Activated naive CD8-positive, alpha-beta T cell (primary cell): ENCODE measurements around the gene SFSWAP.
"Not testable (repeated sequence)": the region's sequence is repeated elsewhere in the genome, so short reads cannot be mapped to it uniquely, and the experiment has no call there.

Source experiments
- H3K27ac Mint-ChIP-seq: one replicate; pipeline ENCODE4 v1.8.0; 2021; ENCODE audit warnings: mixed read lengths
- H3K27me3 Mint-ChIP-seq: one replicate; pipeline ENCODE4 v1.8.0; 2021; ENCODE audit warnings: mixed read lengths
- H3K36me3 Mint-ChIP-seq: one replicate; pipeline ENCODE4 v1.8.0; 2021; ENCODE audit warnings: mixed read lengths
- H3K4me1 Mint-ChIP-seq: one replicate; pipeline ENCODE4 v1.8.0; 2021; ENCODE audit warnings: low read depth, mixed read lengths
- H3K4me3 Mint-ChIP-seq: one replicate; pipeline ENCODE4 v1.8.0; 2021; ENCODE audit warnings: mild to moderate bottlenecking, mixed read lengths
- H3K9me3 Mint-ChIP-seq: one replicate; pipeline ENCODE4 v1.8.0; 2021; ENCODE audit warnings: low read depth, mixed read lengths

SFSWAP gene

DNA sequence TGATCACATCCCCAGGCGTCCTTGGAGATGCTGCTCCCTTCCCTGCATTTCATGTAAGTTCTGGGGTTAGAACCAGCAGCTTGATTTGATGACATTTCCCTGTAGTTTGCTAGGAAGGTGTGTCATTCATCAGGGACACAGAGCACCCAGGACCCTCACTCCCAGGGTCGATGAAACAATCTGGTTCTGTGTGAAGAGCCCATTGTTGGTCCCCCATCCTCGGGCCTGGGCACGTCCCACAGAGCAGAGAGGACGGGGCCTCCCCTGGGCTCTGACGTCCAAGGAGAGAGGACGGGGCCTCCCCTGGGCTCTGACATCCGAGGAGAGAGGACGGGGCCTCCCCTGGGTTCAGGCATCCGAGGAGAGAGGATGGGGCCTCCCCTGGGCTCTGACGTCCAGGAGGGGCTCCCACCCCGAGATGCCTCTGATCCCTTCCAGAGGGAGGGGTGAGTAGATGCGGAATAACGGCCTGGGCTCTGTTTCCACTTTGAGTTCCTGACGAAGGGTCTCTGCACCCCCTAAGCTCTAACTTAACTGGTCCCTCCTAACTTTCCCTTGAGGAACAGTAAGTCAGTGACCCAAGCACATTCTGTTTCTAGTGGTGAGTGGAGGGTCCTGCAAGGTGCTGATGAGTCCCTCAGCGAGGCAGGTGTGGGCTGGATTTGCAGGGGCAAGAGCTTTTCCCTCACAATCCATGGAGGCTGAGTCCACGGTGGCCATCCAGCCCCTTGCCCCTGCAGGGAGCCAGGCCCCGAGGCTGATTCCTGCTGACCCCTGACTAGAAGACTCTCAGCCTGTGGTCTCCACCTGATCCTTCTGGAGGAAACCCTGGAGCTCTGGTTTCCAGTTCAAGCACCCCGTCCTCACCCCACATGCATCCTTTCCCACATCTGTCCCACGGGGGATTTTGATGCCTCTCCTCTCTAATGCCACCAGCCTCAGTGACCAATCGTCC is 35.5 kb upstream of the SFSWAP start:
- no peak overlapping the region for H3K27ac Mint-ChIP-seq
- no peaks in the 10 kb centered on the region for H3K9me3 Mint-ChIP-seq
- no peaks in the 10 kb centered on the region for H3K4me1 Mint-ChIP-seq
- no peak overlapping the region for H3K4me3 Mint-ChIP-seq
- H3K27me3 Mint-ChIP-seq = peaks cover 2% of the 10 kb centered on the region
- H3K36me3 Mint-ChIP-seq = no peaks in the 10 kb centered on the region

DNA sequence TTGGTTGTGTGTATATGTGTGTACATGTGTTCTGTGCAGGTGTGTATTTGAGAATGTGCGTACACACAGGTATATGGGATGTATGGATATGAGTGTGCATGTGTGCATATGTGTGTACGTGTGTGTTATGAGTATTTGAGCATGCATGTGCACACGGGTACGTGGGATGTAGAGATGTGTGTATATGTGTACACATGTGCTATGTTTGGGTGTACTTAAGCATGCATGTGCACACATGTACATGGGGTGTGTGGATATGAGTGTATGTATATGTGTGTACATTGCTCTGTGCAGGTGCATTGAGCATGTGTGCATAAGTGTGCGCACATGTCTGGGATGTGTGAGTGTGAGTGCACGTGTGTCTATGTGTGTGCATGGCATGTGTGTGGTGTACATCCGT is 34.3 kb upstream of the SFSWAP start:
- no peaks in the 10 kb centered on the region for H3K4me1 Mint-ChIP-seq
- no peak overlapping the region for H3K4me3 Mint-ChIP-seq
- no peaks in the 10 kb centered on the region for H3K27me3 Mint-ChIP-seq
- H3K36me3 Mint-ChIP-seq = no peaks in the 10 kb centered on the region
- H3K9me3 Mint-ChIP-seq = no peaks in the 10 kb centered on the region
- H3K27ac Mint-ChIP-seq = no peak overlapping the region

DNA sequence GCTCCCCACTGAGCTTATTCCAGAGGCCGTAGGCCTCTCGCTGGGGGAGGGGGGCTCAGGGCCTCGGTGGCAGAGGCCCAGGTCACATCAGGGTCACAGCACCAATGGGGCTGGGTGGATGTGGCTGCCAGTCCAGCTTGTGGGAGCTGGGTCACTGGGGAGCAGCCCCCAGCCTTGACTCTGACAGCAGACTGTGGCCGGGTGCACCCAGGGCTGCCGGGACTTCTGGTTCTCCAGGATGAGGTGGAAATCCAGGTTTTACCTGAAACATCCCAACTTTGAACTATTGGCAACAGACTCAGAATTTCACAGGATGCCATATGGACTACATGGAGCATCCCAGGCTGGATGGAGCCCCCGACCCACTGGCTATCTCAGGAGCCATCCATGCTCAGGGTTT is 33.8 kb upstream of the SFSWAP start:
- H3K9me3 Mint-ChIP-seq, H3K36me3 Mint-ChIP-seq, H3K4me1 Mint-ChIP-seq, H3K27me3 Mint-ChIP-seq, H3K4me3 Mint-ChIP-seq, H3K27ac Mint-ChIP-seq: not testable (repeated sequence)

DNA sequence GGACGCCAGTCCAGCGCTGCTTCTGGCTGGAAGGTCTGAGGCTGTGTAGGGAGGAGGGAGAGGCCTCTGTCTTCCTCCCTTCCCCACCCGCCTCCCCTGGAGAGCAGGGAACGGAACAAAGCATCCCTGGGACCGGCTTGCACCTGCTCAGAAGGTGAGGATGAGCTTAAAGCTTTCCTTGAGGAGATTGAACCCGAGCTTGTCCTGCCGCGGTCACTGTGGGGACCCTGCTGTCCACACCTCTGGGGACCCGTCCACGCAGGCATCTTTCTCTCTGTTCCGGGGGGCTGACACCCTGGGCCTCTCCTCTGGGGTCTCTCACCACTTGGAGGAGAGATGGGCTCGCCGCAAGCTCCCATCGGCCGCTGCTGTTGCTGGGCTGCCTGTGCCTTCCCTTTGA is 33.2 kb upstream of the SFSWAP start:
- H3K27ac Mint-ChIP-seq = no peak overlapping the region
- no peaks in the 10 kb centered on the region for H3K4me1 Mint-ChIP-seq
- H3K4me3 Mint-ChIP-seq = no peak overlapping the region
- no peaks in the 10 kb centered on the region for H3K27me3 Mint-ChIP-seq
- H3K9me3 Mint-ChIP-seq = no peaks in the 10 kb centered on the region
- no peaks in the 10 kb centered on the region for H3K36me3 Mint-ChIP-seq

DNA sequence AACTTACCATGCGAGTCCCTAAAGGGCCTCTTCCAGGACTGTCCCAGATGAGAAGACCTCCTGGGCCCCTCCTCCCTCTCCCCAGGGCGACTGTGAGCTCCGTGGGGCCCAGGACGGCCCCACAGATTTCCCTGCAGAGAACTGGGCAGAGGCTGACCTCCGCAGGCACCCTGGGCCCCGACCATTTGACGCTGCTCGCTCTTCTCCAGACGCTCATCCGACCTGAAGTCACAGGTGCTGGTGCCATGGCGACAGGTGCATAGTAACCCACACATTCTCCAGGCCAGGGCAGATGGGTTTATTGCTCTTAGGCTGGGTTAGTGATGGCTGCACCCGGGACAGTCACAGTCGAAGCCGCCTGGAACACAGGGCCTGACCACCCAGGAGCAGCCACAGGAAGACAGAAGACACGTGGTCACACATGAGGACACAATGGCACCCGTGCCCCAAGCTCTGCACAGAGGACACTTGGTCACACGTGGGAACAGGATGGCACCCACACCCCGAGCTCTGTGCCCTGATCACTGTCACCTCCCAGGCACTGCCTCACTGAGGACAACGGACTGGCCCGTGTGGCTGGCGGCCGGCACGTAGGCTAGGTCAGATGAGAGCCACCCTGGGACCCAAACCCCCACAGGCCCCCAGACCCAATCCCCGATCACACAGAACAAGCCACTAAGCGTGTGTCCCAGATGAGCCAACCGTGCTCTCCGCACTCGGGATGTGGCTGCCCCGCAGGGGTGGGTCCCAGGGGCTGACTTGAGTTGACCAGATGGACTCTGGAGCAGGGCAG is 32.3 kb upstream of the SFSWAP start:
- not testable (repeated sequence) for H3K4me1 Mint-ChIP-seq, H3K9me3 Mint-ChIP-seq, H3K4me3 Mint-ChIP-seq, H3K36me3 Mint-ChIP-seq, H3K27me3 Mint-ChIP-seq, H3K27ac Mint-ChIP-seq

DNA sequence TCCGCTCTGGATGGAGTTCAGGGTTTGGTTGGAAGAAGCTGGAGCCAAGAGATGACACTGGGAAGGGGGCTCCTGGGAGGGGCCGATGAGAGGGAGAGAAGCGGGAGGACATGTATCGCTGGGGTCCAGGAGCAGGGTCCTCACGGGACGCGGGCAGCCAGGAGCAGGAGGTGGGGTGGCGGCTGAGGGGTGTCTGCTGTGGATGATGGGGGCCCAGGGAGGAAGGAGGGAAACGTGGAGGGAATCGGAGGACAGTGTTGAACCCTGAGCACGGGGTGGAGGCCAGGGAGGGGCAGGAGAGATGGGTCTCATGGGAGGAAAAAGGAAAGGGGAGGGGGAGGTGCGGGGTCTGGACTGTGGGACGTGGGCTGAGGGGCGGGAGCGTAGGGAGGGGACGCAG is 31.7 kb upstream of the SFSWAP start:
- not testable (repeated sequence) for H3K36me3 Mint-ChIP-seq, H3K27me3 Mint-ChIP-seq, H3K27ac Mint-ChIP-seq, H3K4me3 Mint-ChIP-seq, H3K9me3 Mint-ChIP-seq, H3K4me1 Mint-ChIP-seq

DNA sequence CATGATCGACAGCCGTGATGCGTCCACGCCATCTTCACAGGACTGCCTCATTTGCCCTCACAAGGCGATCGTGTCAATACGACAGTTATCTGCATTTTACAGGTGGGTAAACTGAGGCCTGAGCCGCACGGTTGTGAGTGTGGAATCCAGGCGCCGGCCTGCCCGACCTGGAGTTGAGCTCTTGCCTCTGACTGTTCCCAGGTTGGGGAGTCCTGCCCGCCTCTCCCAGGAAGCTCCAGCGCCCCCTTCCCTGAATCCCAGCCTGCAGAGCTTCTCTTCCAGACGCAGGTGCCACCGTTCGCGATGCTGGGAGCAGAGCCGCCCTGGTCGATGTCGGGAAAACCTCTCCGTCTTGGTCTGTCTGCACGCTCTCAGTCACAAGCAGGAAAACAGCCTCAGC is 31.1 kb upstream of the SFSWAP start:
- H3K27ac Mint-ChIP-seq, H3K36me3 Mint-ChIP-seq, H3K4me1 Mint-ChIP-seq, H3K9me3 Mint-ChIP-seq, H3K4me3 Mint-ChIP-seq, H3K27me3 Mint-ChIP-seq: not testable (repeated sequence)

DNA sequence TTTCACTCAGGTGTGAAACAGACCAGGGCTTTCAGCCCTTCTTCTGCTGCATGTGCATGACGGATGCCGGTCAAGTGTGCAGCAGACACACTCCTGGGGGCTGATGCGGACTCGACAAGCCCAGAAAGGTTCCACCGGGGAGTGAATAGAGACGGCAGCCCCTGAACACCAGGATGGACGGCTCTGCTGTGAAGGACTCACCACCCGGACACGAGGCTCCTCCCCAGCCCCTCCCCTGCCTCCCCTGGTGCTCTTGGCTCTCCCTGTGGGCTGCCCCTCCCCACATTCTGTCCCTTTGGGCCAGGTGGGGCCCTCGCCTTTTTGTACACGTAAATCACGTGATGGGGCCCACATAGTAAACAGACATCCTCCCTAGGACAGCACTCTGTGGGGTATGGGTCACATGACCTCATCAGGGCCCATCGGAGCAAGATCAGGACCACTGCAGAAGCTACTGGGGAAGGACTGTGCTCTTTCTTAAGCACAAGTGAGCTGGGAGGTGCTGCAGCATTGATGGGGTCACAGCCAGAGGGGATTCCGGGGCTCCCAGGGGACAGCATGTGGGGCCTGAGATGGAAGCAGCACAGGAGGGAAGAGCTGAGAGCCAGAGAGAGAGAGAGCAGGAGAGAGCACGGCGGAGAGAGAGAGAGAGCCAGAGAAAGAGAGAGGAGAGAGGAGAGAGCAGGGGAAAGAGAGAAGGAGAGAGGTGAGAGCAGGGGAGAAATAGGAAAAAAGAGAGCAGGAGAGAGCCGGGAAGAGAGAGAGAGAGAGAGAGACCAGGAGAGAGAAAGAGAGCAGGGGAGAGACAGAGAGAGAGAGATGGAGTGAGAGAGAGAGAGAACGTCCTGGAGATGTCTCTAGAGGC is 30.3 kb upstream of the SFSWAP start:
- not testable (repeated sequence) for H3K4me1 Mint-ChIP-seq, H3K27me3 Mint-ChIP-seq, H3K27ac Mint-ChIP-seq, H3K36me3 Mint-ChIP-seq, H3K4me3 Mint-ChIP-seq, H3K9me3 Mint-ChIP-seq

DNA sequence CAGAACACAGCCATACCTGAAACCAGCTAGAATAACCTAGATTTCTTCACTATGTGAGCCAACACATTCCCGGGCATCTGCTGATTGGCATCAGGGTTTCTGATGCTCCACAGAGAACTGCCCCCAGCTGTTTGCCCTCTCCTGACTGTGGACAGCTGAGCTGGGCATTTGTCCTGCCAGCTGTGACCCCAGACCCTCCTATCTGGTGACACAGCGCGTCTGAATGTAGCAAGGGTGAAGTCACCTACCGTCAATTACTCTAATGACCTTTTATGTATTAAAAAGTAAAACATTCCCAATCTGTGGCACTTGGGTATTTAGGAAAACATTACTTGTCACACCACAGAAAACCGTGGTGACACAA is 29.7 kb upstream of the SFSWAP start:
- Mint-ChIP-seq H3K27me3 (no peaks in the 10 kb centered on the region), H3K9me3 (no peaks in the 10 kb centered on the region), H3K4me3 (no peak overlapping the region), H3K36me3 (no peaks in the 10 kb centered on the region), H3K4me1 (no peaks in the 10 kb centered on the region), H3K27ac (no peak overlapping the region)

DNA sequence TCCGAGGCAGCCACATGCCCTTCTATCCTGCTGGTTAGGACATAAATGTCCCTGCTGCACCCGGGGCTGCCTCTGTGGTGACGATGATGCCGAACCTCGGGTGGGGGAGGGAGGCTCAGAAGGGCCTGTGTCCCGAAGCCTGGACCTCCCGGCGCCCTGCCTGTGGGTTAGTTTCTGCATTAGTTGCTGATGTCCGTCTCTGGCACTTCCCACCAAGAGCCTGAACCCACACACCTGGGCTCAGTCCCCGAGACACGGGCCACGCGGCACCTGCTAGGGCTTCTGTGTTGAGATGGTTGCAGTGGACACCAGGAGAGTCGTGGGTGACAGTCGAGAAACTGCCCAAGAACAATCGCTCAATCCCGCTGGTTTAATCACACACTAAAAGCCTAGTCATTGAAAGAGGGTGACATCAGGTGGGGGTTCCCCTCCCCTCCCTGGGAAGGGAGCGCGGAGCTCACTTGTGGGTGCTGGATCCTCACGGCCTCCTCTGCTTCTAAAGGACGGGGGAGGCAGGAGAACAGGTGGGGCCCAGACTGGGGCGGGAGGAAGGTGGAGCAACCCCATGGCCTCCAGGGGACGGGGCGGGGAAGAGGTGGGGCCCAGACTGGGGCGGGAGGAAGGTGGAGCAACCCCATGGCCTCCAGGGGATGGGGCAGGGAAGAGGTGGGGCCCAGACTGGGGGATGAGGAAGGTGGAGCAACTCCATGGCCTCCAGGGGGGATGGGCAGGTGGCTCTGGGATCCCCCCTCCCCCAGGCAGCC is 29.0 kb upstream of the SFSWAP start:
- H3K36me3 Mint-ChIP-seq, H3K9me3 Mint-ChIP-seq, H3K4me3 Mint-ChIP-seq, H3K4me1 Mint-ChIP-seq, H3K27me3 Mint-ChIP-seq, H3K27ac Mint-ChIP-seq: not testable (repeated sequence)

DNA sequence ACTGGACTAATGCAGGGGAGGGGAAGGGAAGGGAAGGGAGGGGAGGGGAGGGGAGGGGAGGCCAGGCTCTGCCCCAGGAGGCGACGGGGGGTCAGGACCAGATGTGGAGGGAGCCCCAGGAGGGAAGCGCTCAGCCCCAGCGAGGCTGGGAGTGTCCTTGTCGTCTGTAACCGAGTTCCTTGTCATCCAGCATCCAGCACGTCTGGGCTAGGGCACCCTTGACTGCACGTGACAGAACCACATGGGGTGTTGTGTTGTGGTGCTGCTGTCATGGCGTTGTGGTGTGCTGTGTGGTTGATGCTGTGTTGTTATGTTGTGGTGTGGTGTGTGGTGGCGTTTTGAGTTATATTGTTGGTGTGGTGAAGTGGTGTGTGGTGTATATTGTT is 28.4 kb upstream of the SFSWAP start:
- Mint-ChIP-seq H3K27me3 (no peaks in the 10 kb centered on the region), H3K27ac (no peak overlapping the region), H3K9me3 (no peaks in the 10 kb centered on the region), H3K4me3 (no peak overlapping the region), H3K36me3 (no peaks in the 10 kb centered on the region), H3K4me1 (no peaks in the 10 kb centered on the region)

DNA sequence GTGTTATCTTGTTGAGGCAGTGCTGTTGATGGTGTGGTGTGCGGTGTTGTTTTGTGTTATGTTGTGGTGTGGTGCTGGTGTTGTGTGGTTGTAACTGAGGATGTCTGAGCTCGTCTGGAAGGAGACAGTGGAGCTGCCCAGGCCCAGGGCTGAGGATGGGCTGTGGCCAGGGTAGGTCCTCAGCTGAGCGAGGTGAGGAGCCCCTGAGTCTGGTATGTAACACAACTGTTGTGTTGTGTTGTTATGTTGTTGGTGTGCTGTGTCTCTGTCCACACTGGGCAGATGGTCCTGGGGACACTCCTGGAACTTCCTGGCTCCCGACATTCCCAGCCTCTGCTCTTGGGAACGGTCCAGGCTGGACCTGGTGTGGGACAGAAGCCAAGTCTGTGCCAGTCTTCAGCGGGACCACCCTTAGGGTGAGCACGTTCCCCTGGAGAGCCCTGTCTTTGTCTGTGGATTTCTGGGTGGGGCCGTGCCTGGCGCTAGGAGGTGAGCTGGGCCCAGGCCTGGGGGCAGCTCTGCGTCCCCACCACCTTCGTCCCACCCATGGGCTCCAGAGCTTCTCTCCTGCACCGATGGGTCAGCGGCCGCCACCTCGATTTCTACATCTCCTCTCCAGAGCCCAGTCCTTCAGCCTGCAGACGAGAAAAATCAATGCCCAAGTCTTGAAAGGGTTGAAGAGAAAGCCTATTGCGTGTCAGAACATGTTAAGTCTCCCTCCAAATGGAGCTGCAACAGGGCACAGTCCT is 27.4 kb upstream of the SFSWAP start:
- Mint-ChIP-seq H3K9me3 (no peaks in the 10 kb centered on the region), H3K4me3 (no peak overlapping the region), H3K4me1 (no peaks in the 10 kb centered on the region), H3K27me3 (no peaks in the 10 kb centered on the region), H3K36me3 (no peaks in the 10 kb centered on the region), H3K27ac (no peak overlapping the region)

DNA sequence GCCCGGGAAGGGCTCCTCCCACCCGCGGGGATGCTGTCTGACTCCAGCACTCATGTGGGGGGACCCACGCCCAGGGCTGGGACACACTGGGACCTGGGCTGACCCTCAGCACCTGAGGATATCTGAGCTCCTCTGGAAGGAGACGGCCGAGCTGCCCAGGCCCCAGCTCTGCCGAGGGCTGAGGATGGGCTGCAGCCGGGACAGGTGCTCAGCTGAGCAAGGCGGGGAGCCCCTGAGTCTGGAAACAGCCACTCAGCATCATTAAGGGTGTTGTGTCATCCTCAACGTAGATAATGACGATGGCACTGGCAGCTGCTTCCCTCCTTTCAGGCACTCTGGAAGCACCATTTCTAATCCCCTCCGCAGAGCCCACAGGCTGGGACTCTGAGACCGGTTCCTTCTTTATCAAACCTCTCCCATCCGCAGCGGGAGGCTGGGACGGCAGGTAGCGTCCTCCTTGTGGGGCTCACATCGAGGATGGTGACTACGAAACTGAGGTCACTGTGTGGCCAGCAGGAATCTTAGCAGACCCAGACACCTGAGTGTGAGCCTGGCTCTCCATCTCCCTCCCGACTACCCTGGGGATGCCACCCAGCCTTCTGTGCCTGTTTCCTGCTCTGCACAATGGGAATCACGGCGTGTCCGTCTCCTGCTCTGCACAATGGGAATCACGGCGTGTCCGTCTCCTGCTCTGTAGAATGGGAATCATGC is 26.7 kb upstream of the SFSWAP start:
- no peak overlapping the region for H3K27ac Mint-ChIP-seq

More for the DNA sequence above, 26.7 kb upstream of the SFSWAP start:
- no peaks in the 10 kb centered on the region for H3K4me1 Mint-ChIP-seq
- no peak overlapping the region for H3K4me3 Mint-ChIP-seq
- H3K36me3 Mint-ChIP-seq = no peaks in the 10 kb centered on the region
- no peaks in the 10 kb centered on the region for H3K9me3 Mint-ChIP-seq
- H3K27me3 Mint-ChIP-seq = no peaks in the 10 kb centered on the region
